ENCODE data around the gene ADAM10. TPM values are rescaled to one million over a fixed set of nuclear protein-coding genes. Genes with fewer than 3 reads are reported as not detected.

ADAM10 gene
- total RNA-seq, 1 experiment from 2014 or later = 159 TPM

DNA sequence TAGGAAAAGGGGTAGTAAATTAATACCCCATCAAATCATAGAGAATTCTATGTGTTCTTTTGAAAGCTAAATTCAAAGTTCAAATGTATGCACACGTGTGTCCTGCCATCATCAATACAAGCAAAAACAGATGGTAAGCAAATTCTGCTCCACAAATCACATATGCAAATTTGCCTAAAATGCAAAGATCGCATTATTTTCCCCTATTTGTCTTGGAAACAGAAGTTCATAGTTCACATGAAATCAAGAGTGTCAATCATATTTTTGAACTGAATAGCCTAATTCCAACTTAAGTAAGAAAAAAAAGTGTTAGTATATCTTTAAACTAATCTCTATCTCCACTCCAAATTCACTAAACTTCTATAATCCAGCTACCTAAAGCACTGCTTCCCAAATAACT, 8.5 kb downstream of the ADAM10 start:
- Histone ChIP-seq H3K9me3 (ENCODE audit: control insufficient read depth, low read depth, low read length) (no peaks in the 10 kb centered on the region), H3K4ac (ENCODE audit: low read depth, low read length) (no peak overlapping the region), H3K14ac (ENCODE audit: insufficient read depth, low read length) (no peak overlapping the region), H2AK5ac (ENCODE audit: insufficient read length, low read length) (no peak overlapping the region), H3K18ac (ENCODE audit: insufficient read length, low read depth, low read length) (no peak overlapping the region), H2BK12ac (ENCODE audit: insufficient read length, low read depth, low read length) (no peak overlapping the region), H3K9ac (ENCODE audit: extremely low read depth, insufficient read length, low read length) (no peak overlapping the region), H3K23ac (ENCODE audit: insufficient read length, low read depth, low read length) (no peak overlapping the region), H3K79me1 (ENCODE audit: insufficient read depth, low read depth, low read length, poor library complexity, severe bottlenecking) (peaks cover 6% of the 10 kb centered on the region), H3K27me3 (ENCODE audit: insufficient read depth, low read length) (no peaks in the 10 kb centered on the region), H3K23me2 (ENCODE audit: insufficient read length, low read depth, low read length, poor library complexity, severe bottlenecking) (no peaks in the 10 kb centered on the region), H4K8ac (replicated peaks; ENCODE audit: insufficient read length, low read depth, low read length) (no peak overlapping the region), H2BK120ac (ENCODE audit: low read depth, low read length, poor library complexity, severe bottlenecking) (no peak overlapping the region), H3K56ac (ENCODE audit: insufficient read length, low read depth, low read length) (no peak overlapping the region), H3K4me2 (ENCODE audit: insufficient read depth, insufficient read length, low read length) (no peak overlapping the region), H3K79me2 (ENCODE audit: insufficient read depth, low read length) (peaks cover 30% of the 10 kb centered on the region; the same call in 1 of the 2 replicates), H2BK20ac (ENCODE audit: low read depth, low read length, poor library complexity, severe bottlenecking) (no peak overlapping the region), H4K20me1 (ENCODE audit: control insufficient read depth, insufficient read depth, insufficient read length) (no peaks in the 10 kb centered on the region), H3K4me1 (ENCODE audit: insufficient read depth, low read length) (peaks cover 2% of the 10 kb centered on the region; the same call in 1 of the 2 replicates), H4K91ac (ENCODE audit: insufficient read length, low read depth, low read length) (no peak overlapping the region), H3K27ac (ENCODE audit: insufficient read length, low read depth, low read length) (no peak overlapping the region), H2BK15ac (ENCODE audit: low read depth, low read length) (no peak overlapping the region), H2BK5ac (ENCODE audit: insufficient read length, low read length) (no peak overlapping the region), H4K5ac (ENCODE audit: insufficient read length, low read depth, low read length) (no peak overlapping the region), H3T11ph (ENCODE audit: low read length) (no peak overlapping the region), H2AFZ (ENCODE audit: low read length) (no peak overlapping the region)
- Mint-ChIP-seq H3K4me1 (peaks cover 51 to 55% of the 10 kb centered on the region in 2 experiments), H3K9me3 (no peaks in the 10 kb centered on the region), H3K27ac (no peak overlapping the region), H3K36me3 (ENCODE audit: insufficient read depth in 1 of 3, low read depth in 3 of 3) (no peaks in the 10 kb centered on the region), H3K27me3 (ENCODE audit: low read depth) (no peaks in the 10 kb centered on the region), H3K4me3 (no peak overlapping the region)
- TF ChIP-seq, protein P1, sequence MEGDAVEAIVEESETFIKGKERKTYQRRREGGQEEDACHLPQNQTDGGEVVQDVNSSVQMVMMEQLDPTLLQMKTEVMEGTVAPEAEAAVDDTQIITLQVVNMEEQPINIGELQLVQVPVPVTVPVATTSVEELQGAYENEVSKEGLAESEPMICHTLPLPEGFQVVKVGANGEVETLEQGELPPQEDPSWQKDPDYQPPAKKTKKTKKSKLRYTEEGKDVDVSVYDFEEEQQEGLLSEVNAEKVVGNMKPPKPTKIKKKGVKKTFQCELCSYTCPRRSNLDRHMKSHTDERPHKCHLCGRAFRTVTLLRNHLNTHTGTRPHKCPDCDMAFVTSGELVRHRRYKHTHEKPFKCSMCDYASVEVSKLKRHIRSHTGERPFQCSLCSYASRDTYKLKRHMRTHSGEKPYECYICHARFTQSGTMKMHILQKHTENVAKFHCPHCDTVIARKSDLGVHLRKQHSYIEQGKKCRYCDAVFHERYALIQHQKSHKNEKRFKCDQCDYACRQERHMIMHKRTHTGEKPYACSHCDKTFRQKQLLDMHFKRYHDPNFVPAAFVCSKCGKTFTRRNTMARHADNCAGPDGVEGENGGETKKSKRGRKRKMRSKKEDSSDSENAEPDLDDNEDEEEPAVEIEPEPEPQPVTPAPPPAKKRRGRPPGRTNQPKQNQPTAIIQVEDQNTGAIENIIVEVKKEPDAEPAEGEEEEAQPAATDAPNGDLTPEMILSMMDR (conservative IDR thresholded peaks at IDR 0.05) = no peak
- no peak for DNase-seq
- WGBS (ENCODE audit: extremely low coverage, insufficient read length, low lambda C conversion rate) = no CpG with 5 or more reads among the region's 2 CpGs

Measured in H9 (cell line).